ENCODE results near the gene MT1E.
"Not testable (repeated sequence)": the region's sequence is repeated elsewhere in the genome, so short reads cannot be mapped to it uniquely, and the experiment has no call there.

MT1E gene

GRCh38 chr16:56647641-56648431 lies 22.3 kb downstream of the MT1E start:
- DNase-seq = no peak

GRCh38 chr16:56649271-56649670 lies 23.7 kb downstream of the MT1E start:
- no peak for DNase-seq

- DNase-seq = peak in 1 of 3 experiments; percentile 30
Measured at GRCh38 chr16:56649820-56650219, 24.2 kb downstream of the MT1E start.

GRCh38 chr16:56651586-56651985 lies 26.0 kb downstream of the MT1E start, which contains the start of gene MT1B:
Gene MT1B, plus strand, starts transcription at chr16:56651886. Its CDS starts 68 bp downstream, at chr16:56651954.
- DNase-seq = no peak

GRCh38 chr16:56652600-56652999 lies 27.0 kb downstream of the MT1E start:
- no peak for DNase-seq

- no peak for DNase-seq
Measured at GRCh38 chr16:56653218-56653617, 27.6 kb downstream of the MT1E start.

GRCh38 chr16:56657555-56658326 lies 32.2 kb downstream of the MT1E start, which contains the start of gene MT1F:
Gene MT1F, plus strand, starts transcription at chr16:56657959. Its CDS starts 100 bp downstream, at chr16:56658059.
- peak in 2 of 3 experiments; percentile 21 to 57 for DNase-seq

- peak in 2 of 3 experiments; percentile 19 to 25 for DNase-seq
Measured at GRCh38 chr16:56658327-56658875, 32.8 kb downstream of the MT1E start.

GRCh38 chr16:56662357-56663354 lies 37.1 kb downstream of the MT1E start:
- DNase-seq = peak in 1 of 3 experiments; percentile 4

GRCh38 chr16:56664506-56664905 lies 38.9 kb downstream of the MT1E start:
- no peak for DNase-seq

- not testable (repeated sequence) for DNase-seq
Measured at GRCh38 chr16:56665286-56666261, 40.0 kb downstream of the MT1E start.

GRCh38 chr16:56667581-56668571 lies 42.3 kb downstream of the MT1E start, which contains the start of gene MT1G:
Gene MT1G, minus strand, starts transcription at chr16:56668065. Its CDS starts 72 bp downstream, at chr16:56667993.
- no peak for DNase-seq

- no peak for DNase-seq
Measured at GRCh38 chr16:56669005-56669839, 43.6 kb downstream of the MT1E start, which contains the start of gene MT1H. Gene MT1H, plus strand, starts transcription at chr16:56669814. Its CDS starts 71 bp downstream, at chr16:56669885.

GRCh38 chr16:56669840-56670619 lies 44.4 kb downstream of the MT1E start:
- no peak for DNase-seq

GRCh38 chr16:56670620-56670934 lies 45.0 kb downstream of the MT1E start:
- DNase-seq = no peak

- not testable (repeated sequence) for DNase-seq
Measured at GRCh38 chr16:56671691-56672090, 46.1 kb downstream of the MT1E start.

GRCh38 chr16:56672171-56672570 lies 46.6 kb downstream of the MT1E start:
- DNase-seq = not testable (repeated sequence)
